Measurements from ENCODE around the gene ASB13.
A peak's percentile ranks its signal among the peaks of the same experiment; 100 is the strongest.

Gene ASB13

GRCh38 chr10:5629303-5630111 is 36.9 kb downstream of the ASB13 start:
- DNase-seq (ENCODE audit: low read depth) = peak; percentile 46
- TF ChIP-seq CTCF (IDR thresholded peaks at IDR 0.05; ENCODE audit: control insufficient read depth, insufficient read depth, low read depth, low read length, missing control alignments) = peak; percentile 96
- no peak overlapping the region for H3K4me3 ChIP-seq (ENCODE audit: control insufficient read depth, low read depth, low read length)

- DNase-seq (ENCODE audit: low read depth) = no peak
- peak overlapping the region; percentile 51 for H3K4me3 ChIP-seq (ENCODE audit: control insufficient read depth, low read depth, low read length)
- TF ChIP-seq CTCF (IDR thresholded peaks at IDR 0.05; ENCODE audit: control insufficient read depth, insufficient read depth, low read depth, low read length, missing control alignments) = no peak
Measured at GRCh38 chr10:5628451-5629302, 37.7 kb downstream of the ASB13 start.

- TF ChIP-seq CTCF (IDR thresholded peaks at IDR 0.05; ENCODE audit: control insufficient read depth, insufficient read depth, low read depth, low read length, missing control alignments) = no peak
- DNase-seq (ENCODE audit: low read depth) = no peak
- no peak overlapping the region for H3K4me3 ChIP-seq (ENCODE audit: control insufficient read depth, low read depth, low read length)
Measured at GRCh38 chr10:5627486-5628044, 38.8 kb downstream of the ASB13 start.

GRCh38 chr10:5625992-5626777 is 40.2 kb downstream of the ASB13 start:
- DNase-seq (ENCODE audit: low read depth) = no peak
- H3K4me3 ChIP-seq (ENCODE audit: control insufficient read depth, low read depth, low read length) = no peak overlapping the region
- no peak for TF ChIP-seq CTCF (IDR thresholded peaks at IDR 0.05; ENCODE audit: control insufficient read depth, insufficient read depth, low read depth, low read length, missing control alignments)

- no peak for TF ChIP-seq CTCF (IDR thresholded peaks at IDR 0.05; ENCODE audit: control insufficient read depth, insufficient read depth, low read depth, low read length, missing control alignments)
- no peak for DNase-seq (ENCODE audit: low read depth)
- no peak overlapping the region for H3K4me3 ChIP-seq (ENCODE audit: control insufficient read depth, low read depth, low read length)
Measured at GRCh38 chr10:5624701-5625100, 41.7 kb downstream of the ASB13 start.

Measured in AG09309 (cell line).